Posterior cingulate gyrus (tissue), 11 donors: ENCODE data around the gene TMPRSS13.
A peak's percentile ranks its signal among the peaks of the same experiment; 100 is the strongest.
"Not testable (repeated sequence)": the region's sequence is repeated elsewhere in the genome, so short reads cannot be mapped to it uniquely, and the experiment has no call there.

Source experiments
- DNase-seq, 10 donors: peaks; one replicate each; pipeline versions ENCODE4 v3.0.0 to v3.0.0-alpha.2; 2020 to 2021; ENCODE audit warnings: mixed read lengths in 3 of 10
- intact Hi-C: fragments of 100-400 bp; cut with DNase I; formaldehyde crosslinking; loops from one replicate; pipeline ENCODE4 v1.15.1; 2023

TMPRSS13 gene

GRCh38 chr11:117929142-117929915 lies at the start of gene TMPRSS13:
Gene TMPRSS13 (minus strand): TSS chr11:117929402. CDS start chr11:117929307, 95 bp downstream.
- peak in 1 of 10 donors; percentile 63 for DNase-seq
- intact Hi-C loops, result no loop called here

- intact Hi-C loops, result no loop called here
- no peak for DNase-seq
Measured at GRCh38 chr11:117978991-117979390, 49.8 kb upstream of the TMPRSS13 start.

GRCh38 chr11:117978291-117978910 lies 49.2 kb upstream of the TMPRSS13 start:
- intact Hi-C loops, DNase-seq: not testable (repeated sequence)

GRCh38 chr11:117977612-117978264 lies 48.5 kb upstream of the TMPRSS13 start:
- intact Hi-C loops, DNase-seq: not testable (repeated sequence)

- intact Hi-C loops, result no loop called here
- DNase-seq, result no peak
Measured at GRCh38 chr11:117977029-117977428, 47.8 kb upstream of the TMPRSS13 start.

- intact Hi-C loops, result no loop called here
Measured at GRCh38 chr11:117976445-117976844, 47.2 kb upstream of the TMPRSS13 start.

GRCh38 chr11:117973503-117973860 lies 44.3 kb upstream of the TMPRSS13 start:
- intact Hi-C loops, result no loop called here
- DNase-seq, result no peak

More at GRCh38 chr11:117976445-117976844, 47.2 kb upstream of the TMPRSS13 start:
- no peak for DNase-seq

GRCh38 chr11:117972629-117973502 lies 43.7 kb upstream of the TMPRSS13 start:
- DNase-seq, result no peak
- intact Hi-C loops, result no loop called here

GRCh38 chr11:117972044-117972443 lies 42.8 kb upstream of the TMPRSS13 start:
- no peak for DNase-seq
- intact Hi-C loops, result no loop called here

GRCh38 chr11:117970400-117971024 lies 41.3 kb upstream of the TMPRSS13 start:
- no peak for DNase-seq
- intact Hi-C loops, result no loop called here

- DNase-seq, result no peak
- intact Hi-C loops, result no loop called here
Measured at GRCh38 chr11:117969160-117969991, 40.2 kb upstream of the TMPRSS13 start.

GRCh38 chr11:117966908-117967307 lies 37.7 kb upstream of the TMPRSS13 start:
- DNase-seq, result no peak
- intact Hi-C loops, result no loop called here

GRCh38 chr11:117962826-117963225 lies 33.6 kb upstream of the TMPRSS13 start:
- intact Hi-C loops, result no loop called here
- no peak for DNase-seq

- intact Hi-C loops, result no loop called here
- DNase-seq, result no peak
Measured at GRCh38 chr11:117961896-117962295, 32.7 kb upstream of the TMPRSS13 start.

GRCh38 chr11:117960406-117960805 lies 31.2 kb upstream of the TMPRSS13 start:
- no peak for DNase-seq
- intact Hi-C loops, result no loop called here

- intact Hi-C loops, result no loop called here
- DNase-seq, result no peak
Measured at GRCh38 chr11:117959438-117960149, 30.4 kb upstream of the TMPRSS13 start.

GRCh38 chr11:117958949-117959348 lies 29.7 kb upstream of the TMPRSS13 start:
- no peak for DNase-seq
- intact Hi-C loops, result no loop called here

GRCh38 chr11:117953024-117953671 lies 23.9 kb upstream of the TMPRSS13 start:
- intact Hi-C loops, result no loop called here
- no peak for DNase-seq
